ENCODE measurements around the gene PRKAR2A. TPM values are rescaled to one million over a fixed set of nuclear protein-coding genes. Genes with fewer than 3 reads are reported as not detected.
A peak's percentile ranks its signal among the peaks of the same experiment; 100 is the strongest.
"Not testable (repeated sequence)": the region's sequence is repeated elsewhere in the genome, so short reads cannot be mapped to it uniquely, and the experiment has no call there.

Gene PRKAR2A
- total RNA-seq, 1 experiment from 2014 or later = 51.5 TPM

- Histone ChIP-seq H3K79me2 (ENCODE audit: low read length) (no peaks in the 10 kb centered on the region), H3K4me3 (ENCODE audit: low read length) (peak overlapping the region; percentile 55), H3K36me3 (ENCODE audit: insufficient read depth, low read length) (no peaks in the 10 kb centered on the region), H3K4me2 (ENCODE audit: low read depth, low read length, poor library complexity, severe bottlenecking) (peak overlapping the region; percentile 73), H2AFZ (ENCODE audit: low read length) (peak overlapping the region; percentile 93), H3K27me3 (ENCODE audit: low read length) (no peaks in the 10 kb centered on the region), H3K4me1 (ENCODE audit: low read length) (peaks cover 22% of the 10 kb centered on the region), H4K20me1 (ENCODE audit: insufficient read depth, low read depth, low read length) (no peaks in the 10 kb centered on the region), H3K9me2 (replicated peaks; ENCODE audit: insufficient read depth, low read length) (no peaks in the 10 kb centered on the region), H3K9me3 (ENCODE audit: low read length) (no peaks in the 10 kb centered on the region), H3K27ac (ENCODE audit: low read length) (no peak overlapping the region), H3K9ac (ENCODE audit: low read length) (peak overlapping the region; percentile 55)
- peak; percentile 93 for DNase-seq
Observed at GRCh38 chr3:48739955-48740823, 107.5 kb downstream of the PRKAR2A start.

DNA sequence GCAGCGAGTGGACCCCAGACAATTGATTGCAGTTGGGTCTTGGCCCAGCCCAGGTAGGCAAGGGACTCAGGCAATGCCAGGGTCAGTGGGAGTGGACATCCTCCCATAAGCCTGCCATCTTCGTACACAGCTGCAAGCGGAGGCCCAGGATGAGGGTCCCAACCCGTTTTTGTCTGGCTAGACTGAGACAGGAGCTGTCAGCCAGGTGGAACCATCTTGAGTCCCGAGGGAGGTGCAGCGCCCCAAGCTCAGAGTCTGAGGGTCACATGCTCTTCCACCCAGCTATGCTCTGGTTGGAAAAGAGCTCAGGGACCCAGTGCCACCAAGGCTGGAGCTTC is 108.1 kb downstream of the PRKAR2A start:
- peak overlapping the region; percentile 93 for H2AFZ ChIP-seq (ENCODE audit: low read length)
- H3K36me3 ChIP-seq (ENCODE audit: insufficient read depth, low read length) = no peaks in the 10 kb centered on the region
- H3K27ac ChIP-seq (ENCODE audit: low read length) = no peak overlapping the region
- H4K20me1 ChIP-seq (ENCODE audit: insufficient read depth, low read depth, low read length) = no peaks in the 10 kb centered on the region
- peaks cover 24% of the 10 kb centered on the region for H3K4me1 ChIP-seq (ENCODE audit: low read length)
- H3K4me3 ChIP-seq (ENCODE audit: low read length) = peak overlapping the region; percentile 55
- no peak for DNase-seq
- H3K9me3 ChIP-seq (ENCODE audit: low read length) = no peaks in the 10 kb centered on the region
- peak overlapping the region; percentile 73 for H3K4me2 ChIP-seq (ENCODE audit: low read depth, low read length, poor library complexity, severe bottlenecking)
- H3K27me3 ChIP-seq (ENCODE audit: low read length) = no peaks in the 10 kb centered on the region
- no peaks in the 10 kb centered on the region for H3K9me2 ChIP-seq (replicated peaks; ENCODE audit: insufficient read depth, low read length)
- peak overlapping the region; percentile 55 for H3K9ac ChIP-seq (ENCODE audit: low read length)
- no peaks in the 10 kb centered on the region for H3K79me2 ChIP-seq (ENCODE audit: low read length)

DNA sequence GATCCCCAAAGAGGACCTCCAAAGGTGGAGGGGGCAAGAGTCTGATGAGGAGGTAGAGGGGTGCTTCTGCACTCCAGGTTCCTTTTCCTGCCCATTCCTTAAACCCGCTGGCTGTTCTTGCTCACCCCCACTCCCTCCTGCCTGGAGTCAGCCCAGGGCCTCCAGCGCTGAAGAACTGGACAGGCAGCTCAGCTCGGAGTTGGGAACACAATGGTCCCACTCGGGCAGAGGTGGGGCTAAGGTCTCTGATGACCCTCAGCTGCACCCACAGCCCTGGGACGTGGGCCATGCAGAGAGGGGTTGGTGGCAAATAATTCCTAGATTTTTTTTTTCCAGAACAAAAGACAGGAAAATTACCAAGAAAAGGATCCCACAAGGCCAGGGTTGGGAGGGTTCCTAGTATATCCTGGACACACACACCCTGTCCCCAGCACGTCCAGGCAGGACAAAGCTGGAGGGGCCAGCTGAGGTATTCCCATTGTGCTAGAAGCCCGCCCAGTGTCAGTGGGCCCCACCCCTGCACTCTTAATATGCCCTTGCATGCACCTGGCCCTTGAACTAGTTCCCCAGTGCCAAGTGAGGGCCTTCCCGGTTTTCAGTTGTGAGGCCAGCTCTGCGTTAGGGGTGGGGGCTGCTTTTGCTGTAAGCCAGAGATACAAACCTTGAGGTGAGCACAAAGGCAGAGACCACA is 108.6 kb downstream of the PRKAR2A start:
- H4K20me1 ChIP-seq (ENCODE audit: insufficient read depth, low read depth, low read length) = no peaks in the 10 kb centered on the region
- peak overlapping the region; percentile 55 for H3K9ac ChIP-seq (ENCODE audit: low read length)
- H3K4me2 ChIP-seq (ENCODE audit: low read depth, low read length, poor library complexity, severe bottlenecking) = peak overlapping the region; percentile 73
- peak overlapping the region; percentile 55 for H3K4me3 ChIP-seq (ENCODE audit: low read length)
- no peaks in the 10 kb centered on the region for H3K36me3 ChIP-seq (ENCODE audit: insufficient read depth, low read length)
- H3K9me3 ChIP-seq (ENCODE audit: low read length) = no peaks in the 10 kb centered on the region
- H3K79me2 ChIP-seq (ENCODE audit: low read length) = no peaks in the 10 kb centered on the region
- DNase-seq = no peak
- peak overlapping the region; percentile 93; the same call in 1 of the 2 replicates for H2AFZ ChIP-seq (ENCODE audit: low read length)
- peaks cover 24% of the 10 kb centered on the region for H3K4me1 ChIP-seq (ENCODE audit: low read length)
- no peaks in the 10 kb centered on the region for H3K9me2 ChIP-seq (replicated peaks; ENCODE audit: insufficient read depth, low read length)
- no peak overlapping the region for H3K27ac ChIP-seq (ENCODE audit: low read length)
- H3K27me3 ChIP-seq (ENCODE audit: low read length) = no peaks in the 10 kb centered on the region

GRCh38 chr3:48738144-48738536 is 109.5 kb downstream of the PRKAR2A start:
- DNase-seq = no peak
- Histone ChIP-seq H3K36me3 (ENCODE audit: insufficient read depth, low read length) (no peaks in the 10 kb centered on the region), H3K9me2 (replicated peaks; ENCODE audit: insufficient read depth, low read length) (no peaks in the 10 kb centered on the region), H3K4me3 (ENCODE audit: low read length) (no peak overlapping the region), H3K27ac (ENCODE audit: low read length) (no peak overlapping the region), H3K4me2 (ENCODE audit: low read depth, low read length, poor library complexity, severe bottlenecking) (no peak overlapping the region), H4K20me1 (ENCODE audit: insufficient read depth, low read depth, low read length) (no peaks in the 10 kb centered on the region), H2AFZ (ENCODE audit: low read length) (no peak overlapping the region), H3K9ac (ENCODE audit: low read length) (no peak overlapping the region), H3K79me2 (ENCODE audit: low read length) (no peaks in the 10 kb centered on the region), H3K9me3 (ENCODE audit: low read length) (no peaks in the 10 kb centered on the region), H3K4me1 (ENCODE audit: low read length) (peaks cover 24% of the 10 kb centered on the region), H3K27me3 (ENCODE audit: low read length) (no peaks in the 10 kb centered on the region)

DNA sequence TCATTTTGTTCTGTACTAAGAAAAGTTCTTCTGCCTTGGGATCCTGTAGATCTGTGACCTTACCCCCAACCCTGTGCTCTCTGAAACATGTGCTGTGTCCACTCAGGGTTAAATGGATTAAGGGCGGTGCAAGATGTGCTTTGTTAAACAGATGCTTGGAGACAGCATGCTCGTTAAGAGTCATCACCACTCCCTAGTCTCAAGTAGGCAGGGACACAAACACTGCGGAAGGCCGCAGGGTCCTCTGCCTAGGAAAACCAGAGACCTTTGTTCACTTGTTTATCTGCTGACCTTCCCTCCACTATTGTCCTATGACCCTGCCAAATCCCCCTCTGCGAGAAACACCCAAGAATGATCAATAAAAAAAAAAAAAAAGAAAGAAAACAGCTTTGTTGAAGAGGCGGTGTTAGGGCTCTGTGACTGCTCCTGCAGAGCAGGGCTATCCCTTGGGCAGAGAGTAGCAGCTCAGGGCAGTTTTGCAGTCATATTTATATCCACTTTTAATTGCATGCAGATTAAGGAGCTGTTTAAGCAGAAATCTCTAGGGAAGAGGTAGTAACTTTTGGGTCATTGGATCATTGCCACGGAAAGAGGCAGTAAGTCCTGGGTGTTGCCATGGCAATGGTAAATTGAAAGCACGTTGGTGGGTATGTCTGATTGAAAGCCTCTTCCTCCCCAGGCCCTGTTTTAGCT is 112.5 kb downstream of the PRKAR2A start:
- not testable (repeated sequence) for H2AFZ ChIP-seq (ENCODE audit: low read length); H3K9me2 ChIP-seq (replicated peaks; ENCODE audit: insufficient read depth, low read length); H3K9me3 ChIP-seq (ENCODE audit: low read length); H3K4me3 ChIP-seq (ENCODE audit: low read length); H3K27me3 ChIP-seq (ENCODE audit: low read length); H3K36me3 ChIP-seq (ENCODE audit: insufficient read depth, low read length); H4K20me1 ChIP-seq (ENCODE audit: insufficient read depth, low read depth, low read length); H3K27ac ChIP-seq (ENCODE audit: low read length); H3K79me2 ChIP-seq (ENCODE audit: low read length); H3K9ac ChIP-seq (ENCODE audit: low read length)
- H3K4me1 ChIP-seq (ENCODE audit: low read length) = peaks cover 23% of the 10 kb centered on the region
- peak overlapping the region; percentile 37 for H3K4me2 ChIP-seq (ENCODE audit: low read depth, low read length, poor library complexity, severe bottlenecking)
- DNase-seq = peak; percentile 80

DNA sequence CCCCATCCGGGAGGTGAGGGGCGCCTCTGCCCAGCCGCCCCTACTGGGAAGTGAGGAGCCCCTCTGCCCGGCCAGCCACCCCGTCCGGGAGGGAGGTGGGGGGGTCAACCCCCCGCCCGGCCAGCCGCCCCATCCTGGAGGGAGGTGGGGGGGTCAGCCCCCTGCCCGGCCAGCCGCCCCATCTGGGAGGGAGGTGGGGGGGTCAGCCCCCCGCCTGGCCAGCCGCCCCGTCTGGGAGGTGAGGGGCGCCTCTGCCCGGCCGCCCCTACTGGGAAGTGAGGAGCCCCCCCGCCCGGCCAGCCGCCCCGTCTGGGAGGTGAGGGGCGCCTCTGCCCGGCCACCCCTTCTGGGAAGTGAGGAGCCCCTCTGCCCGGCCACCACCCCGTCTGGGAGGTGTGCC is 113.1 kb downstream of the PRKAR2A start:
- H3K9me2 ChIP-seq (replicated peaks; ENCODE audit: insufficient read depth, low read length); H3K36me3 ChIP-seq (ENCODE audit: insufficient read depth, low read length); H3K4me2 ChIP-seq (ENCODE audit: low read depth, low read length, poor library complexity, severe bottlenecking); DNase-seq; H4K20me1 ChIP-seq (ENCODE audit: insufficient read depth, low read depth, low read length); H2AFZ ChIP-seq (ENCODE audit: low read length); H3K9me3 ChIP-seq (ENCODE audit: low read length); H3K9ac ChIP-seq (ENCODE audit: low read length); H3K4me3 ChIP-seq (ENCODE audit: low read length); H3K79me2 ChIP-seq (ENCODE audit: low read length); H3K27me3 ChIP-seq (ENCODE audit: low read length); H3K27ac ChIP-seq (ENCODE audit: low read length): not testable (repeated sequence)
- peaks cover 16% of the 10 kb centered on the region for H3K4me1 ChIP-seq (ENCODE audit: low read length)

GRCh38 chr3:48733752-48734518 is 113.7 kb downstream of the PRKAR2A start:
- not testable (repeated sequence) for H3K4me3 ChIP-seq (ENCODE audit: low read length); H2AFZ ChIP-seq (ENCODE audit: low read length); H3K4me2 ChIP-seq (ENCODE audit: low read depth, low read length, poor library complexity, severe bottlenecking); H3K9me3 ChIP-seq (ENCODE audit: low read length); DNase-seq; H3K27ac ChIP-seq (ENCODE audit: low read length); H3K36me3 ChIP-seq (ENCODE audit: insufficient read depth, low read length); H3K27me3 ChIP-seq (ENCODE audit: low read length); H3K4me1 ChIP-seq (ENCODE audit: low read length); H3K79me2 ChIP-seq (ENCODE audit: low read length); H4K20me1 ChIP-seq (ENCODE audit: insufficient read depth, low read depth, low read length); H3K9ac ChIP-seq (ENCODE audit: low read length); H3K9me2 ChIP-seq (replicated peaks; ENCODE audit: insufficient read depth, low read length)

Data from Karpas-422 (cell line).